SU-DHL-6 (cell line): Measurements from ENCODE around the gene DPEP1.

ENCODE experiments used
- H2AFZ ChIP-seq: fragments of 200-600 bp; sonication (generic); 2 replicates; pipeline ENCODE4 v1.6.1; 2014; ENCODE audit warnings: low read depth, mild to moderate bottlenecking, moderate library complexity, mixed read lengths, antibody characterized with exemption, low read length; ENCODE audit not compliant: severe bottlenecking
- H3F3A ChIP-seq: fragments of 200-600 bp; shearing (Covaris generic); 2 replicates; pipeline ENCODE4 v1.6.0; 2016; ENCODE audit warnings: antibody characterized with exemption, mild to moderate bottlenecking; ENCODE audit not compliant: insufficient read depth
- H3K27ac ChIP-seq: fragments of 200-600 bp; sonication (generic); 2 replicates; pipeline ENCODE4 v1.5.1; 2016; ENCODE audit warnings: low read depth, mild to moderate bottlenecking, low read length, moderate library complexity, mixed read lengths
- H3K27me3 ChIP-seq: fragments of 200-600 bp; sonication (generic), shearing (Covaris generic); 2 replicates; pipeline ENCODE4 v1.6.0; 2014; ENCODE audit warnings: mild to moderate bottlenecking, low read length
- H3K36me3 ChIP-seq: fragments of 200-600 bp; sonication (generic); 2 replicates; pipeline ENCODE4 v1.6.1; 2014; ENCODE audit warnings: mild to moderate bottlenecking, low read length, mixed read lengths
- H3K4me2 ChIP-seq: fragments of 300-600, 200-600 bp; shearing (Covaris generic), sonication (generic); 2 replicates; pipeline ENCODE4 v1.6.0; 2014; ENCODE audit warnings: low read length, low read depth, mild to moderate bottlenecking; ENCODE audit not compliant: poor library complexity, severe bottlenecking
- H3K4me3 ChIP-seq: fragments of 200-600 bp; sonication (generic); 2 replicates; pipeline ENCODE4 v1.5.1; 2014; ENCODE audit warnings: antibody characterized with exemption, low read length, mild to moderate bottlenecking, mixed read lengths; ENCODE audit not compliant: insufficient read depth, poor library complexity, severe bottlenecking
- H3K79me2 ChIP-seq: fragments of 200-600 bp; sonication (generic); 2 replicates; pipeline ENCODE4 v1.6.1; 2014; ENCODE audit warnings: mild to moderate bottlenecking, low read length, moderate library complexity; ENCODE audit not compliant: insufficient read depth
- H3K9ac ChIP-seq: fragments of 200-600 bp; sonication (generic); 2 replicates; pipeline ENCODE4 v1.7.0; 2014; ENCODE audit warnings: mild to moderate bottlenecking, low read length
- H3K9me2 ChIP-seq: fragments of 200-600 bp; sonication (generic); replicated peaks from 2 replicates; pipeline ENCODE4 v1.6.1; 2014; ENCODE audit warnings: low read length; ENCODE audit not compliant: insufficient read depth
- H3K9me3 ChIP-seq: fragments of 200-600 bp; sonication (generic); 2 replicates; pipeline ENCODE4 v1.6.1; 2014; ENCODE audit warnings: low read length, mixed read lengths; ENCODE audit not compliant: insufficient read depth
- H4K20me1 ChIP-seq: fragments of 200-600 bp; sonication (generic); 2 replicates; pipeline ENCODE4 v1.6.1; 2014; ENCODE audit warnings: low read depth, mild to moderate bottlenecking, antibody characterized with exemption, low read length, moderate library complexity, mixed read lengths
- CTCF ChIP-seq: fragments of 200-600 bp; sonication (generic); IDR thresholded peaks from one replicate; pipeline ENCODE4 v1.5.1; 2017; ENCODE audit warnings: antibody characterized with exemption, mild to moderate bottlenecking, low read length, moderate library complexity; ENCODE audit not compliant: insufficient read depth, poor library complexity, severe bottlenecking
- EZH2phosphoT487 ChIP-seq: fragments of 200-600 bp; sonication (generic), shearing (Covaris generic); conservative IDR thresholded peaks from 2 replicates; pipeline ENCODE4 v1.6.1; 2018; ENCODE audit warnings: mild to moderate bottlenecking, antibody characterized with exemption, low read length, moderate library complexity, mixed read lengths

The DPEP1 gene

GRCh38 chr16:89610108-89610453 lies 3.4 kb upstream of the DPEP1 start:
- Histone ChIP-seq H3K9me3 (no peaks in the 10 kb centered on the region), H3K79me2 (no peaks in the 10 kb centered on the region), H3K4me2 (no peak overlapping the region), H3K9me2 (no peaks in the 10 kb centered on the region), H3K36me3 (no peaks in the 10 kb centered on the region), H2AFZ (no peak overlapping the region), H3K27ac (no peak overlapping the region), H3K9ac (no peak overlapping the region), H3K4me3 (no peak overlapping the region), H4K20me1 (no peaks in the 10 kb centered on the region), H3K27me3 (no peaks in the 10 kb centered on the region), H3F3A (no peaks in the 10 kb centered on the region)
- TF ChIP-seq EZH2phosphoT487 (no peak), CTCF (no peak)

- TF ChIP-seq CTCF (no peak), EZH2phosphoT487 (no peak)
- no peaks in the 10 kb centered on the region for H3F3A ChIP-seq
- no peak overlapping the region for H3K4me3 ChIP-seq
- H3K79me2 ChIP-seq = no peaks in the 10 kb centered on the region
- H3K27me3 ChIP-seq = no peaks in the 10 kb centered on the region
- no peak overlapping the region for H2AFZ ChIP-seq
- no peak overlapping the region for H3K9ac ChIP-seq
- H3K36me3 ChIP-seq = no peaks in the 10 kb centered on the region
- no peaks in the 10 kb centered on the region for H4K20me1 ChIP-seq
- no peak overlapping the region for H3K27ac ChIP-seq
- H3K4me2 ChIP-seq = no peak overlapping the region
- no peaks in the 10 kb centered on the region for H3K9me2 ChIP-seq
- no peaks in the 10 kb centered on the region for H3K9me3 ChIP-seq
These were observed 851 bp upstream of the DPEP1 start for GRCh38 chr16:89612415-89613166.

GRCh38 chr16:89613954-89614459 lies 565 bp downstream of the DPEP1 start:
- no peaks in the 10 kb centered on the region for H3K27me3 ChIP-seq
- no peaks in the 10 kb centered on the region for H3K9me2 ChIP-seq
- no peaks in the 10 kb centered on the region for H3F3A ChIP-seq
- H3K9ac ChIP-seq = no peak overlapping the region
- H2AFZ ChIP-seq = no peak overlapping the region
- no peak overlapping the region for H3K4me2 ChIP-seq
- TF ChIP-seq EZH2phosphoT487 (no peak), CTCF (no peak)
- no peak overlapping the region for H3K27ac ChIP-seq
- no peaks in the 10 kb centered on the region for H3K79me2 ChIP-seq
- H3K9me3 ChIP-seq = no peaks in the 10 kb centered on the region
- no peak overlapping the region for H3K4me3 ChIP-seq
- no peaks in the 10 kb centered on the region for H3K36me3 ChIP-seq
- H4K20me1 ChIP-seq = no peaks in the 10 kb centered on the region
